HCT116 (cell line): Measurements from ENCODE around the gene SLBP.

Experiments used
- CEBPB ChIP-seq: IDR thresholded peaks from 2 replicates; pipeline ENCODE4 v1.6.1; 2012; ENCODE audit warnings: low read depth
- EGR1 ChIP-seq: IDR thresholded peaks from 2 replicates; pipeline ENCODE4 v1.6.1; 2012; ENCODE audit warnings: low read depth
- EZH2 ChIP-seq: fragments of 200-600 bp; sonication (generic); IDR thresholded peaks from 2 replicates; pipeline ENCODE4 v1.6.1; 2017; ENCODE audit warnings: antibody characterized with exemption, mixed run types
- EZH2phosphoT487 ChIP-seq: fragments of 200-600 bp; IDR thresholded peaks from 2 replicates; pipeline ENCODE4 v1.6.1; 2018; ENCODE audit warnings: antibody characterized with exemption, borderline replicate concordance
- JUND ChIP-seq: IDR thresholded peaks from 2 replicates; pipeline ENCODE4 v1.6.1; 2012
- MAX ChIP-seq: IDR thresholded peaks from 2 replicates; pipeline ENCODE4 v1.6.1; 2012
- POLR2A ChIP-seq: IDR thresholded peaks from 2 replicates; pipeline ENCODE4 v1.7.0; 2011; ENCODE audit warnings: borderline replicate concordance; ENCODE audit not compliant: insufficient read depth, insufficient read length; ENCODE audit errors: extremely low read depth
- REST ChIP-seq: IDR thresholded peaks from 2 replicates; pipeline ENCODE4 v1.6.1; 2012; ENCODE audit warnings: low read depth
- SP1 ChIP-seq: IDR thresholded peaks from 2 replicates; pipeline ENCODE4 v1.6.1; 2012; ENCODE audit warnings: low read depth
- SRF ChIP-seq: IDR thresholded peaks from 2 replicates; pipeline ENCODE4 v1.6.1; 2012; ENCODE audit warnings: low read depth
- YY1 ChIP-seq: IDR thresholded peaks from 2 replicates; pipeline ENCODE4 v1.6.1; 2011; ENCODE audit warnings: low read length, low read depth, moderate library complexity, mild to moderate bottlenecking; ENCODE audit not compliant: insufficient replicate concordance; ENCODE audit errors: extremely low read depth
- ZFX ChIP-seq: fragments of 450-650 bp; IDR thresholded peaks from 2 replicates; pipeline ENCODE4 v1.6.1; 2017
- TF ChIP-seq, protein P1 (sequence below), 3 experiments: fragments of 200-600 bp in 1 of 3; sonication (generic) in 1 of 3; IDR thresholded peaks in 2 of 3; conservative IDR thresholded peaks in 1 of 3; 2 replicates each; pipeline ENCODE4 v1.5.1; 2012 to 2017; ENCODE audit warnings: low read depth in 2 of 3, low read length in 2 of 3, antibody characterized with exemption in 1 of 3, borderline replicate concordance in 1 of 3, control low read depth in 1 of 3, mild to moderate bottlenecking in 1 of 3, mixed read lengths in 1 of 3, mixed run types in 1 of 3, moderate library complexity in 1 of 3; ENCODE audit not compliant: insufficient read depth in 1 of 3

GRCh38 chr4:1667273-1667672 is 44.8 kb downstream of the SLBP start:
- no peak for TF ChIP-seq REST
- TF ChIP-seq MAX = no peak
- TF ChIP-seq, protein P1, sequence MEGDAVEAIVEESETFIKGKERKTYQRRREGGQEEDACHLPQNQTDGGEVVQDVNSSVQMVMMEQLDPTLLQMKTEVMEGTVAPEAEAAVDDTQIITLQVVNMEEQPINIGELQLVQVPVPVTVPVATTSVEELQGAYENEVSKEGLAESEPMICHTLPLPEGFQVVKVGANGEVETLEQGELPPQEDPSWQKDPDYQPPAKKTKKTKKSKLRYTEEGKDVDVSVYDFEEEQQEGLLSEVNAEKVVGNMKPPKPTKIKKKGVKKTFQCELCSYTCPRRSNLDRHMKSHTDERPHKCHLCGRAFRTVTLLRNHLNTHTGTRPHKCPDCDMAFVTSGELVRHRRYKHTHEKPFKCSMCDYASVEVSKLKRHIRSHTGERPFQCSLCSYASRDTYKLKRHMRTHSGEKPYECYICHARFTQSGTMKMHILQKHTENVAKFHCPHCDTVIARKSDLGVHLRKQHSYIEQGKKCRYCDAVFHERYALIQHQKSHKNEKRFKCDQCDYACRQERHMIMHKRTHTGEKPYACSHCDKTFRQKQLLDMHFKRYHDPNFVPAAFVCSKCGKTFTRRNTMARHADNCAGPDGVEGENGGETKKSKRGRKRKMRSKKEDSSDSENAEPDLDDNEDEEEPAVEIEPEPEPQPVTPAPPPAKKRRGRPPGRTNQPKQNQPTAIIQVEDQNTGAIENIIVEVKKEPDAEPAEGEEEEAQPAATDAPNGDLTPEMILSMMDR (IDR thresholded peaks at IDR 0.05 in 2 of 3, conservative IDR thresholded peaks at IDR 0.05 in 1 of 3; ENCODE audit: borderline replicate concordance in 1 of 3, insufficient read depth in 1 of 3, low read depth in 2 of 3, low read length in 2 of 3) = no peak
- TF ChIP-seq SP1 = no peak
- TF ChIP-seq EZH2 = no peak
- no peak for TF ChIP-seq EZH2phosphoT487
- TF ChIP-seq YY1 = no peak
- TF ChIP-seq JUND = no peak
- TF ChIP-seq SRF = no peak
- TF ChIP-seq POLR2A = no peak
- TF ChIP-seq ZFX = no peak
- TF ChIP-seq CEBPB = no peak
- no peak for TF ChIP-seq EGR1
